H9 (cell line): ENCODE data around the gene PARP16. TPM values are rescaled to one million over a fixed set of nuclear protein-coding genes. Genes with fewer than 3 reads are reported as not detected.

Source experiments
- DNase-seq: peaks from one replicate; pipeline ENCODE4 v3.0.0-alpha.2; 2017
- H2AFZ ChIP-seq: one replicate; pipeline ENCODE4 v1.6.1; 2013; ENCODE audit warnings: mild to moderate bottlenecking, low read length, control low read depth, moderate library complexity
- H2AK5ac ChIP-seq: 2 replicates; pipeline ENCODE4 v1.6.1; 2013; ENCODE audit warnings: low read length, control low read depth, mixed read lengths; ENCODE audit not compliant: insufficient read length
- H2BK120ac ChIP-seq: one replicate; pipeline ENCODE4 v1.6.1; 2013; ENCODE audit warnings: low read depth, mild to moderate bottlenecking, low read length, control low read depth, inconsistent platforms; ENCODE audit not compliant: poor library complexity, severe bottlenecking
- H2BK12ac ChIP-seq: 2 replicates; pipeline ENCODE4 v1.6.1; 2013; ENCODE audit warnings: low read length, control low read depth, mixed read lengths, low read depth; ENCODE audit not compliant: insufficient read length
- H2BK15ac ChIP-seq: 2 replicates; pipeline ENCODE4 v1.6.1; 2013; ENCODE audit warnings: low read depth, low read length, control low read depth
- H2BK20ac ChIP-seq: one replicate; pipeline ENCODE4 v1.6.1; 2013; ENCODE audit warnings: low read depth, mild to moderate bottlenecking, low read length, control low read depth, inconsistent platforms; ENCODE audit not compliant: poor library complexity, severe bottlenecking
- H2BK5ac ChIP-seq: 2 replicates; pipeline ENCODE4 v1.6.1; 2013; ENCODE audit warnings: low read length, control low read depth, mixed read lengths; ENCODE audit not compliant: insufficient read length
- H3K14ac ChIP-seq: 2 replicates; pipeline ENCODE4 v1.6.1; 2013; ENCODE audit warnings: low read length, control low read depth; ENCODE audit not compliant: insufficient read depth
- H3K18ac ChIP-seq: 2 replicates; pipeline ENCODE4 v1.6.1; 2013; ENCODE audit warnings: low read depth, mild to moderate bottlenecking, mixed read lengths, low read length, control low read depth; ENCODE audit not compliant: insufficient read length
- H3K23ac ChIP-seq: 2 replicates; pipeline ENCODE4 v1.6.1; 2013; ENCODE audit warnings: low read length, control low read depth, mixed read lengths, low read depth; ENCODE audit not compliant: insufficient read length
- H3K23me2 ChIP-seq: 2 replicates; pipeline ENCODE4 v1.6.1; 2013; ENCODE audit warnings: low read depth, mild to moderate bottlenecking, mixed read lengths, low read length, control low read depth; ENCODE audit not compliant: insufficient read length, poor library complexity, severe bottlenecking
- H3K27ac ChIP-seq: 2 replicates; pipeline ENCODE4 v1.5.1; 2013; ENCODE audit warnings: low read length, control low read depth, mixed read lengths, low read depth; ENCODE audit not compliant: insufficient read length
- H3K27me3 ChIP-seq: 2 replicates; pipeline ENCODE4 v1.6.1; 2013; ENCODE audit warnings: low read length, control low read depth, inconsistent platforms; ENCODE audit not compliant: insufficient read depth
- H3K4ac ChIP-seq: 2 replicates; pipeline ENCODE4 v1.6.1; 2013; ENCODE audit warnings: low read depth, mild to moderate bottlenecking, control low read depth, inconsistent platforms, low read length, moderate library complexity
- H3K4me1 ChIP-seq: 2 replicates; pipeline ENCODE4 v1.6.1; 2013; ENCODE audit warnings: low read length, control low read depth, inconsistent platforms; ENCODE audit not compliant: insufficient read depth
- H3K4me2 ChIP-seq: 2 replicates; pipeline ENCODE4 v1.6.1; 2013; ENCODE audit warnings: low read length, control low read depth, mixed read lengths; ENCODE audit not compliant: insufficient read length, insufficient read depth
- H3K56ac ChIP-seq: 2 replicates; pipeline ENCODE4 v1.6.1; 2013; ENCODE audit warnings: low read depth, mild to moderate bottlenecking, mixed read lengths, low read length, control low read depth; ENCODE audit not compliant: insufficient read length
- H3K79me1 ChIP-seq: 2 replicates; pipeline ENCODE4 v1.6.1; 2013; ENCODE audit warnings: low read depth, mild to moderate bottlenecking, moderate library complexity, low read length, control low read depth, inconsistent platforms; ENCODE audit not compliant: insufficient read depth, poor library complexity, severe bottlenecking
- H3K79me2 ChIP-seq: 2 replicates; pipeline ENCODE4 v1.6.1; 2013; ENCODE audit warnings: low read length, control low read depth, inconsistent platforms; ENCODE audit not compliant: insufficient read depth
- H3K9ac ChIP-seq: 2 replicates; pipeline ENCODE4 v1.6.1; 2013; ENCODE audit warnings: low read length, control low read depth, mixed read lengths; ENCODE audit not compliant: insufficient read length; ENCODE audit errors: extremely low read depth
- H3K9me3 ChIP-seq: one replicate; pipeline ENCODE4 v1.6.1; 2013; ENCODE audit warnings: low read depth, low read length, inconsistent platforms; ENCODE audit not compliant: control insufficient read depth
- H3T11ph ChIP-seq: one replicate; pipeline ENCODE4 v1.6.1; 2013; ENCODE audit warnings: mild to moderate bottlenecking, low read length, control low read depth, inconsistent platforms
- H4K20me1 ChIP-seq: one replicate; pipeline ENCODE4 v1.6.1; 2013; ENCODE audit not compliant: control insufficient read depth, insufficient read length, insufficient read depth
- H4K5ac ChIP-seq: 2 replicates; pipeline ENCODE4 v1.6.1; 2013; ENCODE audit warnings: low read depth, mild to moderate bottlenecking, mixed read lengths, low read length, control low read depth; ENCODE audit not compliant: insufficient read length
- H4K8ac ChIP-seq: replicated peaks from 2 replicates; pipeline ENCODE4 v1.6.1; 2013; ENCODE audit warnings: low read length, control low read depth, mixed read lengths, low read depth; ENCODE audit not compliant: insufficient read length
- H4K91ac ChIP-seq: 2 replicates; pipeline ENCODE4 v1.6.1; 2013; ENCODE audit warnings: low read depth, mild to moderate bottlenecking, moderate library complexity, mixed read lengths, low read length, control low read depth; ENCODE audit not compliant: insufficient read length
- H3K27ac Mint-ChIP-seq, 3 experiments: 2 replicates in 2 of 3; 3 replicates in 1 of 3; pipeline ENCODE4 v1.8.0; 2020 to 2021; ENCODE audit warnings: mixed read lengths in 3 of 3, mild to moderate bottlenecking in 1 of 3, moderate library complexity in 1 of 3
- H3K27me3 Mint-ChIP-seq: 2 replicates; pipeline ENCODE4 v1.8.0; 2021; ENCODE audit warnings: low read depth, mild to moderate bottlenecking, moderate library complexity, mixed read lengths
- H3K36me3 Mint-ChIP-seq, 3 experiments: 2 replicates in 2 of 3; 3 replicates in 1 of 3; pipeline ENCODE4 v1.8.0; 2020 to 2021; ENCODE audit warnings: low read depth in 3 of 3, mixed read lengths in 3 of 3; ENCODE audit not compliant: insufficient read depth in 1 of 3
- H3K4me1 Mint-ChIP-seq, 2 experiments: 2 replicates each; pipeline ENCODE4 v1.8.0; 2020; ENCODE audit warnings: mixed read lengths in 2 of 2
- H3K4me3 Mint-ChIP-seq, 2 experiments: 2 replicates in 1 of 2; 3 replicates in 1 of 2; pipeline ENCODE4 v1.8.0; 2020 to 2021; ENCODE audit warnings: mild to moderate bottlenecking in 2 of 2, mixed read lengths in 2 of 2, moderate library complexity in 1 of 2
- H3K9me3 Mint-ChIP-seq, 2 experiments: 2 replicates in 1 of 2; 3 replicates in 1 of 2; pipeline ENCODE4 v1.8.0; 2020; ENCODE audit warnings: mild to moderate bottlenecking in 2 of 2, mixed read lengths in 2 of 2, moderate library complexity in 1 of 2
- CTCF ChIP-seq: fragments of 200-600 bp; sonication (generic); conservative IDR thresholded peaks from 3 replicates; pipeline ENCODE4 v1.8.0; 2021; ENCODE audit warnings: antibody characterized with exemption, mild to moderate bottlenecking
- WGBS: extraction: QIAGEN DNeasy Blood & Tissue Kit; methylation state at CpG from one replicate; pipeline ENCODE4 v1.1.7; 2013; ENCODE audit warnings: missing lambda C conversion rate, low lambda C conversion rate, mixed read lengths; ENCODE audit not compliant: insufficient read length; ENCODE audit errors: extremely low coverage; 5-methylcytosine and 5-hydroxymethylcytosine counted together
- total RNA-seq: library from RNA; stranded (reverse); gene quantifications from 2 replicates; pipeline ENCODE4 v1.2.1, GENCODE V29; 2021

PARP16 gene
- total RNA-seq, 1 experiment from 2014 or later, result 3.9 TPM

GRCh38 chr15:65275728-65276126, 11.0 kb downstream of the PARP16 start:
- Histone ChIP-seq H3K23ac (no peak overlapping the region), H2BK15ac (no peak overlapping the region), H3K79me2 (no peaks in the 10 kb centered on the region), H4K8ac (no peak overlapping the region), H3K27ac (no peak overlapping the region), H4K5ac (no peak overlapping the region), H2AK5ac (no peak overlapping the region), H4K91ac (no peak overlapping the region), H3K23me2 (no peaks in the 10 kb centered on the region), H3T11ph (no peak overlapping the region), H3K18ac (no peak overlapping the region), H2BK120ac (no peak overlapping the region), H4K20me1 (no peaks in the 10 kb centered on the region), H3K9ac (no peak overlapping the region), H3K14ac (no peak overlapping the region), H2BK12ac (no peak overlapping the region), H3K9me3 (no peaks in the 10 kb centered on the region), H3K27me3 (no peaks in the 10 kb centered on the region), H2BK20ac (no peak overlapping the region), H2BK5ac (no peak overlapping the region), H3K79me1 (no peaks in the 10 kb centered on the region), H2AFZ (no peak overlapping the region), H3K4ac (no peak overlapping the region), H3K4me2 (no peak overlapping the region), H3K56ac (no peak overlapping the region), H3K4me1 (peaks cover 3% of the 10 kb centered on the region; the same call in 1 of the 2 replicates)
- no CpG with 5 or more reads among the region's 2 CpGs for WGBS
- no peak for TF ChIP-seq CTCF
- no peak for DNase-seq
- H3K4me3 Mint-ChIP-seq, result no peak overlapping the region
- H3K4me1 Mint-ChIP-seq, result peaks cover 5 to 7% of the 10 kb centered on the region in 2 experiments; a peak in 3 of 4 replicates
- no peaks in the 10 kb centered on the region for H3K27me3 Mint-ChIP-seq
- no peaks in the 10 kb centered on the region; a peak in 1 of 7 replicates for H3K36me3 Mint-ChIP-seq
- H3K27ac Mint-ChIP-seq, result no peak overlapping the region
- H3K9me3 Mint-ChIP-seq, result no peaks in the 10 kb centered on the region
